Measurements from ENCODE around the gene EGF.

DNA sequence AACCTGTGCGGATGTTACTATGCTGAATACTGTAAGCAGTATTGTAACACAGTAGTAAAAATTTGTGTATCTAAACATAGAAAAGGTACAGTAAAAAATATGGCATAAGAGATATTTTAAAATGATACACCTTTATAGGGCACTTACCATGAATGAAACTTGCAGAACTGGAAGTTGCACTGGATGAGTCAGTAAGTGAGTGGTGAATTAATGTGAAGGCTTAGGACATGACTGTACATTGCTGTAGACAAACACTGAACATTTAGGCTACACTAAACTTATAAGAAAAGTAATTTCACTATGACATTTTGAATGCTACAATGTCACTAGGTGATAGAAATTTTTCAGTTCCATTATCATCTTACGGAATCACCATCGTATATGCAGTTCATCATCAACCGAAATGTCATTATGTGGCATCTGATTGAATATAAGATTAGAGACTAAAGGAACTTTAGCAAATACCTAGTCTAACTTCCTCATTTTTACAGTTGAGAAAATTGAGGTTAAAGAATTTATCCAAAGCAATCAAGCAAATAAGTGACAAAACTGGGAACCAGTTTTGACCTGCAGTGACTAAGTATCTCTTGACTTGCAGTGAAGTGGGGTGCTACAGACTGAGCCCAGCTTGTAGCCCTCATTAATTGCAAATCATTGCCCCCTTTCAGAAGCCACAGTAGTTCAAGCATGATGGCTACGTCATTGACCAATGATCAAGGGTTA is 55.3 kb downstream of the EGF start:
- TF ChIP-seq EZH2 (IDR thresholded peaks at IDR 0.05; ENCODE audit: borderline replicate concordance, low read depth, low read length, poor library complexity, severe bottlenecking) = no peak
- TF ChIP-seq, protein P1, sequence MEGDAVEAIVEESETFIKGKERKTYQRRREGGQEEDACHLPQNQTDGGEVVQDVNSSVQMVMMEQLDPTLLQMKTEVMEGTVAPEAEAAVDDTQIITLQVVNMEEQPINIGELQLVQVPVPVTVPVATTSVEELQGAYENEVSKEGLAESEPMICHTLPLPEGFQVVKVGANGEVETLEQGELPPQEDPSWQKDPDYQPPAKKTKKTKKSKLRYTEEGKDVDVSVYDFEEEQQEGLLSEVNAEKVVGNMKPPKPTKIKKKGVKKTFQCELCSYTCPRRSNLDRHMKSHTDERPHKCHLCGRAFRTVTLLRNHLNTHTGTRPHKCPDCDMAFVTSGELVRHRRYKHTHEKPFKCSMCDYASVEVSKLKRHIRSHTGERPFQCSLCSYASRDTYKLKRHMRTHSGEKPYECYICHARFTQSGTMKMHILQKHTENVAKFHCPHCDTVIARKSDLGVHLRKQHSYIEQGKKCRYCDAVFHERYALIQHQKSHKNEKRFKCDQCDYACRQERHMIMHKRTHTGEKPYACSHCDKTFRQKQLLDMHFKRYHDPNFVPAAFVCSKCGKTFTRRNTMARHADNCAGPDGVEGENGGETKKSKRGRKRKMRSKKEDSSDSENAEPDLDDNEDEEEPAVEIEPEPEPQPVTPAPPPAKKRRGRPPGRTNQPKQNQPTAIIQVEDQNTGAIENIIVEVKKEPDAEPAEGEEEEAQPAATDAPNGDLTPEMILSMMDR (conservative IDR thresholded peaks at IDR 0.05; ENCODE audit: low read depth, low read length) = no peak

Measured in A673 (cell line).